Measurements from ENCODE around the gene ABHD12B.

GRCh38 chr14:50871228-50871627 is 625 bp upstream of the ABHD12B start:
- no peak for TF ChIP-seq CTCF (conservative IDR thresholded peaks at IDR 0.05; ENCODE audit: low read depth, low read length)
- no peak for TF ChIP-seq EZH2 (IDR thresholded peaks at IDR 0.05; ENCODE audit: borderline replicate concordance, low read depth, low read length, poor library complexity, severe bottlenecking)

All from A673 (cell line).